ENCODE data around the gene CTIF. TPM values are rescaled to one million over a fixed set of nuclear protein-coding genes. Genes with fewer than 3 reads are reported as not detected.

The CTIF gene
- total RNA-seq, 1 experiment from 2014 or later: 26.5 TPM

- Histone ChIP-seq H3K4me3 (ENCODE audit: low read depth in 2 of 2, low read length in 2 of 2) (no peak overlapping the region), H3K27ac (ENCODE audit: low read length) (no peak overlapping the region), H3K36me3 (ENCODE audit: control insufficient read depth, insufficient read depth, low read length) (no peaks in the 10 kb centered on the region), H3K4me1 (ENCODE audit: control insufficient read depth, insufficient read depth, low read length) (no peaks in the 10 kb centered on the region), H3K9me3 (ENCODE audit: control insufficient read depth, insufficient read depth, low read depth, low read length) (no peaks in the 10 kb centered on the region; the same call in 1 of the 2 replicates), H3K27me3 (ENCODE audit: control insufficient read depth, insufficient read depth, low read length) (no peaks in the 10 kb centered on the region)
- no peak for TF ChIP-seq POLR2AphosphoS5 (IDR thresholded peaks at IDR 0.05; ENCODE audit: low read depth, low read length)
- TF ChIP-seq SIN3A (IDR thresholded peaks at IDR 0.05; ENCODE audit: borderline replicate concordance, insufficient read depth, low read depth, low read length): no peak
- TF ChIP-seq TCF7L2 (IDR thresholded peaks at IDR 0.05; ENCODE audit: low read depth, low read length): no peak
- TF ChIP-seq REST (IDR thresholded peaks at IDR 0.05; ENCODE audit: insufficient read depth in 1 of 2, low read depth in 2 of 2, low read length in 1 of 2): no peak
- TF ChIP-seq CTCF (IDR thresholded peaks at IDR 0.05): no peak
- ATAC-seq (no peak), DNase-seq (ENCODE audit: low read depth, low spot score) (no peak)
- ChIA-PET POLR2A (no interaction called here), CTCF (no interaction called here)
- no TSS peak for BruUV-seq (replicated peaks)
- in situ Hi-C loops (cut with HindIII; ENCODE audit: low pct_unique_long_range_greater_than_20kb, low sequenced_read_pairs): no loop called here
- intact Hi-C loops (cut with micrococcal nuclease; ENCODE audit: unreplicated experiment): no loop called here
Observed at GRCh38 chr18:48727681-48728080, 188.8 kb downstream of the CTIF start.

- TF ChIP-seq CTCF (IDR thresholded peaks at IDR 0.05) (no peak), REST (IDR thresholded peaks at IDR 0.05; ENCODE audit: insufficient read depth in 1 of 2, low read depth in 2 of 2, low read length in 1 of 2) (no peak), POLR2AphosphoS5 (IDR thresholded peaks at IDR 0.05; ENCODE audit: low read depth, low read length) (no peak), SIN3A (IDR thresholded peaks at IDR 0.05; ENCODE audit: borderline replicate concordance, insufficient read depth, low read depth, low read length) (no peak), TCF7L2 (IDR thresholded peaks at IDR 0.05; ENCODE audit: low read depth, low read length) (no peak)
- H3K4me3 ChIP-seq (ENCODE audit: low read depth in 2 of 2, low read length in 2 of 2): no peak overlapping the region
- POLR2A ChIA-PET: no interaction called here
- ATAC-seq (no peak), DNase-seq (ENCODE audit: low read depth, low spot score) (no peak)
- in situ Hi-C loops (cut with HindIII; ENCODE audit: low pct_unique_long_range_greater_than_20kb, low sequenced_read_pairs): no loop called here
- no peak overlapping the region for H3K27ac ChIP-seq (ENCODE audit: low read length)
- H3K9me3 ChIP-seq (ENCODE audit: control insufficient read depth, insufficient read depth, low read depth, low read length): no peaks in the 10 kb centered on the region; the same call in 1 of the 2 replicates
- no peaks in the 10 kb centered on the region for H3K36me3 ChIP-seq (ENCODE audit: control insufficient read depth, insufficient read depth, low read length)
- H3K27me3 ChIP-seq (ENCODE audit: control insufficient read depth, insufficient read depth, low read length): no peaks in the 10 kb centered on the region
- intact Hi-C loops (cut with micrococcal nuclease; ENCODE audit: unreplicated experiment): no loop called here
- CTCF ChIA-PET: no interaction called here
- H3K4me1 ChIP-seq (ENCODE audit: control insufficient read depth, insufficient read depth, low read length): no peaks in the 10 kb centered on the region
- no TSS peak for BruUV-seq (replicated peaks)
Observed at GRCh38 chr18:48728204-48728833, 189.5 kb downstream of the CTIF start.
